HG02981 (cell line): Measurements from ENCODE around the gene HEATR9.

Experiments
- ATAC-seq: cut with Tn5 transposase; IDR thresholded peaks from one replicate; pipeline ENCODE4 v1.9.1; 2021; ENCODE audit warnings: mild to moderate bottlenecking, moderate library complexity; ENCODE audit not compliant: unreplicated experiment

The HEATR9 gene

DNA sequence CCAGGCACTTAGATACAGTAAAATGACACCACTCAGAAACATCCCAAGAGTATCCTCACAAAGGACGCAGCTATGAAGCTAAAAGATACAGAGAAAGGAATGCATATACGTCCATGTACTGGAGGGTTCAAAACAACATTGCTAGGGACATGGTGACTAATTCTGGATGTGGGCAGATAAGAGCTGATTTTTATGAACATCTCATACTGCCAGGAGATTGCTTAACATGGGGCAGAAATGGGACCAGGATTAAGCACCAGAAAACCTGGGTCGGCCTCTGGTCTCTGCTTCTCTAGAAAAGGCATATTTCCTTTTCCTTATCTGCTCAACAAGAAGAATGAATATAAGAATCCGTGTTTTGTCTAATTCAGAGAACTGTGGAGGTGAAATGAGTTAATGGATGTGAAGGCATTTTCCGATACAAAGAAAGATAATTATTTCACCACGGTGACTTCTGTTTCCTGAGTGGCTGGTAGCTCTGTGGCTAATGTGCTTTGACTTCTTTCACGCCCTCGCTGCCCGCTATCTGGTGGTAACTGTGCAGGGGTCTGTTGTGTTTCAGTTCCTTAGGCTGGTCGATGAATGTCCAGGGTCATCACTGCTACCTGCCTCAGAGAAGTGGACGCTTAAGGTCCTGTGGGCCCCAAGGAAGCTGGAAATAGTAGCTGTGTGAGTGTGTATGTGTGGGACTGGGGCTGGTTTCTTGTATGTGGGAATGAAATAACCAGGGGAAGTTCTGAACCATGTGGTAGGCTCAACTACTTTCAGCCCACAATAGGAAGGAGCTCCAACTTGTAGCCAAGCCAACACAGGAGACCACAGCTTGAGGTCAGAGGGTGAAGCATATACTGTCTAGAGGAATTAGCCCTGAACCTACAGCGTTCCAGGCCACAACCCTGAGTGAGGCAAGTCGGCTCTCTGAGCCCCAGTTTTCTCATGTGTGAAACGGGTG is 27.2 kb upstream of the HEATR9 start:
- ATAC-seq, result no peak

DNA sequence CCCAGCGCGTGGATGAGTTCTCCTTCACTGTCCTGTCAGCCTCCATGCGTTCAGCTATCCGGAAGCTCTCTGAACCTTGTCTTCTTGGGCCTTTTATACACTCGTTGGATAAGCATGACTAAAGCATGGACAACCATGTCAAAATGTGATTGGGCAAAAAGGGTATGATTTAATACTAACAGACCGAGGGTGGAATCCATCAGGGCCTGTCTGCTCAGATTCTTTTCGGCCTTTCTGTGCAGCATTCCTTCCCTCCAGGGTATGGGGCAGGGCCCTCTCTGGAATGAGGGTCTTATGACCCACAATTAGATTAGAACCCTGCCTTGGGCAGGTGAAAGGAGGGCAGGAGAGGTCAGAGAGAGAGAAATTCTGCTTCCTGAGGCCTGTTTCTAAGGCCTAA is 25.5 kb upstream of the HEATR9 start:
- ATAC-seq, result no peak

- ATAC-seq, result no peak
Observed at GRCh38 chr17:35893751-35894150, 25.1 kb upstream of the HEATR9 start.

DNA sequence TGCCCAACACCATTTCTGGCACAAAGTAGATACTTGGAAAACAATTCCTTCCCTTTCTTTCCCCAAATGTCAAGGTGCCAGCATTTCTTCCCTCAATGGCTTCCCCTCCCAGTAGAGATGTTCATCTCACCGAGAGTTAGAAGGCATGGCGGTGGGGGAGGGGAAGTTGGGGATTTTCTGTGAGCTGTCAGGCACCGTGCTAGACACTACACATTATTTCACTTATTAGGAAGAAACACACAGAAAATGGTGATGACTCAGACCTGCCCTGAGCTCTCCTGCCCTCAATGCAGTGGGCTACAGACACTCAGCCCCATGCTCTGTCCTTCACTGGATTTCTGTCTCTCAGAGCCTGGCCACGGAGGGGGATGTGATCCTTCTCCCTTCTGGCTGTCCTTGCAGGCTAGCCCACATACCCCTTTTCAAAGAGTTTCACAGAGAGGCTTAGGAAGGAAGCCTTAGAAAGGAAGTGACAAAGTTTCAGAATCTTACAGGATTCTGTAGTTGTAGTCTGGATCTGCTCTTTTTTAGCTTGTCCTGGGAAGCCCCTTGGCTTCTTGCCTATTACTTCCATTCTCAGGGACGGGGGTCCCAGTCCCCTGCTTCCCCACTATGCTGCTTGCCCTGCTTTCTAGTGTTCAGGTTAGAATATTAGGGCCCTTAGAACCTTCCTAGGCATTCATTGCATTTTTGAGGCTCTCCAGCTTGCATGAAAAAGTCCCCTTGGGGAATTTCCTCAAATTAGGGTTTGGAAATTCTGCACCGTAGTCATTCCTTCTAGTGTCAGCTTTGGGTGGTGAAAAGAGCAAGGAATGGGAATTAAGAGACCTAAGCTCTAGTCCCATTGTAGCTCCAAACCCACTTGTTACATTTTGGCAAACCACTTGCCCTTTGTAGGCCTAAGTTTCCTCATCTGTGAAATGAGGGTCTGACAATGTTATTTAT is 23.7 kb upstream of the HEATR9 start:
- ATAC-seq, result no peak

- no peak for ATAC-seq
Observed at GRCh38 chr17:35891269-35891668, 22.6 kb upstream of the HEATR9 start.

GRCh38 chr17:35890774-35891155 is 22.1 kb upstream of the HEATR9 start:
- no peak for ATAC-seq

DNA sequence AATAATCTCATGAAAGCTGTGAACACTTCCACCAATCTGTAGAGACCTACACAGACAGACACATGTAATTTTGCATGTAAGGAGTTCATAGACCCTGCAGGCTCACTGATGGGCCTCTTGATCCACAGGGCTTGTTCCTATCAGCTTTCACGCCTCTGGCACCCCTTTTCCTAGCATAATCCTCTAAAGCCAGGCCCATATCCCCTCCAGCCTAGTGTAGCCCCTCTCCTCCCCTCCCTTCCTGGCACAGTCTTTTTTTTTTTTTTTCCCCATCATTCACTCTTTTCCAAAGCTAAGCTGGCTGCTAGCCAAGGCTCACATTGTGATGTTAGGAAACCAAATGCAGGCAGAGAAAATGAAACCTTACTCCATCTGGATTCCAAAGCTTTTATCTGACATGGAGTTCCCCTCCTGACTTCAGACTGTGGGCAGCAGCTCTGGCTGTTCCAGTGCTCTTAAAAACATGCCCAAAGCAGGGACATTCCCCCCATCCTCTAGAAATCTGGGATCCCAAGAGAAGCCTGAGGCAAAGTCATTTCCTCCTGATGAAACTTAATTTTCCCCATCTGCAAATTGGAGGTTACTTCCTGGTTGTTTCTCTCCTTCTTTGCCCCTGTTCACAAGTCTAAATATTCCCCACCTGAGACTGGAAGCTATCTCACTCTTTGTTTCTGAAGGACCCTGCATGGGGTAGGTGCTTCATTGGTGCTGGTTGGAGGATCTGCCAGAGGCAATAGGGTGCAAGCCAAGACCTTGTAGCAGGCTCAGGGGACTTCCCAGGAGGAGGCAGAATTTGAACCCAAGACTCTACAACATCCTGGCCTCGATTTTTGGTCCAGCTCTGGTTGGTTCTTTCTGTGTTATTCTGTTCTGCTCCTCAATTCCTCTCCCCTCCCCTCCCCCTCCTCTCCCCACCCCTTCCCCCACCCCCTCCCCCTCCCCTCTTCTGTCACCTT is 21.4 kb upstream of the HEATR9 start:
- ATAC-seq, result no peak

DNA sequence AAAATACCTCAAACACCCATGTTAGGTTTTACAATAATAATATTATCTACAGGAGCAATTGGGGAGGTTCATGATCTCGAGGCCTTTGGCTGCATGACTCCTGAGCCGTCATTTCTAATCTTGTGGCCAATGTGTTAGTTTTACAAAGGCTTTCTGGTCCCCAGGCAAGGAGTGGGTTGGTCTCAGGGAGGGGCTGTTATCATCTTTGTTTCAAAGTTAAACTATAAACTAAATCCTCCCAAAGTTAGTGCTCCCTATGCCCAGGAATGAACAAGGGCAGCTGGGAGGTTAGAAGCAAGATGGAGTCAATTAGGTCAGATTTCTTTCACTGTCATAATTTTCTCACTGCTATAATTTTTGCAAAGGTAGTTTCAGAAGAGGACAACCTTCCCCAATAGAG is 20.6 kb upstream of the HEATR9 start:
- ATAC-seq, result no peak

GRCh38 chr17:35879773-35880654 is 11.3 kb upstream of the HEATR9 start, which contains the start of gene CCL5:
Gene CCL5 (minus strand): TSS chr17:35880360.
- ATAC-seq, result peak; percentile 90

- ATAC-seq, result no peak
Observed at GRCh38 chr17:35878361-35878760, 9.7 kb upstream of the HEATR9 start.

DNA sequence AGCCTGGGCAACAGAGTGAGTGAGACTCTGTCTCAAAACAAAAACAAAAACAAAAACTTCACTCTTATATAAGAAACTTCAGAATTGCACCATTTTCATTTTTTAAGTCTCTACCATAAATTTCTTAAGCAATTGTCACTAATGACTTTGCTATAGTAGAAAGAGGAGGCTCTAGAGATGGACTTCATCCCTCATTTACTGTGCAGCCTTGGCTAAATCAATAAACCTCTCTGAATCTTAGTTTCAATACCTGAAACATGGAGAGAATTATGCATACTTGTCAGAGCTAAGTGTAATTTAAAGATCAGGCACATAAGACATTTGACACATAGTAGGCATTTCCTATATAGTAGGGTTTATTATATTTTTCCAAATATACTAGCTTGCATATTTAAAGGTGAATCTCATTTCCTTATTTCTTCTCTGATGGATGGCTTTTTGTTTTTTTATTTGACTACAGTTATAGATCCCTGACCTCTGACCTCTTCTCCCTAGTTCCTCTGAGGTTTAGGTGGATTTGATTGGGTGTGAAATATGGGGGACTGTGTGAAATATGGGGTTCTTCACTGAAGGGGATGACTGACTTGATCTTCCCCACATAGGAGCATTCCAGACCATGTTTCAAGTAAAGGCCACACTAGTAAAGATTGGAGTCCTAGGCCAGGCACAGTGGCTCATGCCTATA is 8.8 kb upstream of the HEATR9 start:
- no peak for ATAC-seq

- ATAC-seq, result no peak
Observed at GRCh38 chr17:35876534-35876933, 7.8 kb upstream of the HEATR9 start.

DNA sequence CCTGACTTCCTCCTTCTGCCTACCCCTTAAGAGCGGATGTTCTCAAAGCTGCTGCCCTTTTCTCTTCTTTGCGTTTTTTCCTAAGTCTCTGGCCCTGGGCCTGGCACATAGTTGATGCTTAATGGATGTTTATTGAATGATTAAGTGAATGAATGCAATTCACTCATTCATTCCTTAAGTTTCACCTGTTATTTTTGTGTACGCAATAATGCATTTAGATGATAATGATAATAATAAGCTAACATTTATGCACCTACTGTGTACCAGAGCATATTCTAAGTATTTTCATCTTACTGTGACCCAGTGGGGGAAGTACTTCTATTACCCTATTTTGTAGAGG is 7.1 kb upstream of the HEATR9 start:
- no peak for ATAC-seq

GRCh38 chr17:35875072-35875799 is 6.5 kb upstream of the HEATR9 start:
- ATAC-seq, result no peak

- ATAC-seq, result no peak
Observed at GRCh38 chr17:35872196-35872980, 3.7 kb upstream of the HEATR9 start.

DNA sequence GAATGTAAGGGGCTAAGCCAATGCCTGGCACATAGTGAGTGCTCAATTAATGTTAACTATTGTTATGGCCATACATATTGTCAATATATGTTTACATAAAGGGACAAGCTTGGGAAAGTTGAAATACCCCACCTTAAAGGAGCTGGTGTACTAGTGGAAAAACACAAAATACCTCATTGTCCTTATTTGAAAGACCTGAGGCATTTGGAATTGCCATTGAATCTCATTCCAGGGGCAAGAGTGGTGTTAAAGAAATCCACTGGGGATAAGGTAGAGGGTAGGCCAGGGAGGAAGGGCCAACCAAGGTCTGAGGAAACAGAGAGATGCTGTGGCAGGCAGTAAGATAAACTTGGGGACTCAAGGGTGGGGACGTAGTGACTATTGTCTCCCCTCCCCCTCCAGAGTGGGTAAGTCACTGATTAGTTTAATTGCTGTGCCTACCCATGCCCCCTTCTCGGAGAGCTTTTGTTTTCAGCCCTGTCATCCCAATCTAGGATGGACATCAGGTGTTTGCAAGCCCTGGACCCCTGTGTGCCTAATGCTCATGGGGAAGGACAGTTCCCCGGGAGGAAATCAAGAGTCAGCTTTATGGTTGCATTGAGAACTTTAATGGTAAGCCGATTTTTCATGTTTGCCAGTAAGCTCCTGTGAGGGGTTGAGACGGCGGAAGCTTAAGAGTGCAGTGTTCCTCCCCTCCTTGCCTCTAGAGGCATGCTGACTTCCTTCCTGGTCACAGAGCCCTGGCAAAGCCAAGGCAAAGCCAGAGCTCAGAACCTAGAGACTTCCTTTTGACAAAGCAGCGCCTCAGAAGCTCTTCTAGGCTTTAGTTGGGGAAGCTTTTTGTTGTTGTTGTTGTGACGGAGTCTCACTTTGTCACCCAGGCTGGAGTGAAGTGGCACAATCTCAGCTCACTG is 2.5 kb upstream of the HEATR9 start:
- no peak for ATAC-seq

GRCh38 chr17:35867574-35867973 is 1.1 kb downstream of the HEATR9 start:
- no peak for ATAC-seq
